ENCODE measurements around the gene TMF1. TPM values are rescaled to one million over a fixed set of nuclear protein-coding genes. Genes with fewer than 3 reads are reported as not detected.
A peak's percentile ranks its signal among the peaks of the same experiment; 100 is the strongest.

TMF1 gene
- total RNA-seq, 1 donor from 2014 or later = 38.0 TPM

GRCh38 chr3:69082361-69082760, 30.2 kb upstream of the TMF1 start:
- intact Hi-C loops (cut with DNase I) = no loop called here

GRCh38 chr3:69081583-69082262, 29.6 kb upstream of the TMF1 start:
- intact Hi-C loops (cut with DNase I) = no loop called here
- no peak for TF ChIP-seq CTCF (IDR thresholded peaks at IDR 0.05)
- Histone ChIP-seq H3K36me3 (peaks cover under 1% of the 10 kb centered on the region), H3K27ac (peak overlapping the region; percentile 92), H3K4me1 (peaks cover 40% of the 10 kb centered on the region), H3K4me3 (no peak overlapping the region), H3K9me3 (no peaks in the 10 kb centered on the region), H3K27me3 (no peaks in the 10 kb centered on the region)
- DNase-seq (no peak), ATAC-seq (no peak)

More at GRCh38 chr3:69082361-69082760, 30.2 kb upstream of the TMF1 start:
- peak overlapping the region; percentile 92 for H3K27ac ChIP-seq
- peaks cover 47% of the 10 kb centered on the region for H3K4me1 ChIP-seq
- H3K36me3 ChIP-seq = no peaks in the 10 kb centered on the region
- TF ChIP-seq CTCF (IDR thresholded peaks at IDR 0.05) = no peak
- ATAC-seq (no peak), DNase-seq (no peak)
- H3K27me3 ChIP-seq = no peaks in the 10 kb centered on the region
- H3K9me3 ChIP-seq = no peaks in the 10 kb centered on the region
- no peak overlapping the region for H3K4me3 ChIP-seq

GRCh38 chr3:69080233-69080920, 28.2 kb upstream of the TMF1 start, which contains the start of gene UBA3:
TSS of gene UBA3 (minus strand) at chr3:69080365. CDS start at chr3:69080353, 12 bp downstream.
- peak within 1 kb of the TSS; percentile 88 for H3K4me3 ChIP-seq
- H3K9me3 ChIP-seq = no peaks in the 10 kb centered on the region
- peak within 1 kb of the TSS; percentile 89 for H3K27ac ChIP-seq
- DNase-seq = peak; percentile 97
- no peaks in the 10 kb centered on the region for H3K27me3 ChIP-seq
- TF ChIP-seq CTCF (IDR thresholded peaks at IDR 0.05) = no peak
- intact Hi-C loops (cut with DNase I) = no loop called here
- peaks cover 9% of the 10 kb centered on the region for H3K36me3 ChIP-seq
- peak; percentile 94 for ATAC-seq
- peaks cover 38% of the 10 kb centered on the region for H3K4me1 ChIP-seq

- H3K4me1 ChIP-seq = peaks cover 38% of the 10 kb centered on the region
- peak overlapping the region; percentile 89 for H3K27ac ChIP-seq
- no peaks in the 10 kb centered on the region for H3K27me3 ChIP-seq
- ATAC-seq = peak; percentile 54
- TF ChIP-seq CTCF (IDR thresholded peaks at IDR 0.05) = no peak
- peaks cover 9% of the 10 kb centered on the region for H3K36me3 ChIP-seq
- intact Hi-C loops (cut with DNase I) = no loop called here
- H3K9me3 ChIP-seq = no peaks in the 10 kb centered on the region
- peak; percentile 72 for DNase-seq
- H3K4me3 ChIP-seq = peak overlapping the region; percentile 88
Observed at GRCh38 chr3:69079269-69080159, 27.4 kb upstream of the TMF1 start.

- no peak for ATAC-seq
- H3K27ac ChIP-seq = no peak overlapping the region
- intact Hi-C loops (cut with DNase I) = no loop called here
- no peak overlapping the region for H3K4me3 ChIP-seq
- no peaks in the 10 kb centered on the region for H3K4me1 ChIP-seq
- no peak for TF ChIP-seq CTCF (IDR thresholded peaks at IDR 0.05)
- DNase-seq = no peak
- H3K36me3 ChIP-seq = peaks cover 20% of the 10 kb centered on the region
- no peaks in the 10 kb centered on the region for H3K9me3 ChIP-seq
- H3K27me3 ChIP-seq = no peaks in the 10 kb centered on the region
Observed at GRCh38 chr3:69072928-69073327, 20.8 kb upstream of the TMF1 start.
